GM19328 (cell line): ENCODE data around the gene TMA16.
"Not testable (repeated sequence)": the region's sequence is repeated elsewhere in the genome, so short reads cannot be mapped to it uniquely, and the experiment has no call there.

Source experiments
- ATAC-seq: cut with Tn5 transposase; IDR thresholded peaks from one replicate; pipeline ENCODE4 v1.9.1; 2021; ENCODE audit warnings: mild to moderate bottlenecking, moderate library complexity; ENCODE audit not compliant: unreplicated experiment

The TMA16 gene

GRCh38 chr4:163505374-163505773 is 10.9 kb downstream of the TMA16 start:
- no peak for ATAC-seq

- no peak for ATAC-seq
These were observed 20.7 kb downstream of the TMA16 start for GRCh38 chr4:163515198-163515597.

DNA sequence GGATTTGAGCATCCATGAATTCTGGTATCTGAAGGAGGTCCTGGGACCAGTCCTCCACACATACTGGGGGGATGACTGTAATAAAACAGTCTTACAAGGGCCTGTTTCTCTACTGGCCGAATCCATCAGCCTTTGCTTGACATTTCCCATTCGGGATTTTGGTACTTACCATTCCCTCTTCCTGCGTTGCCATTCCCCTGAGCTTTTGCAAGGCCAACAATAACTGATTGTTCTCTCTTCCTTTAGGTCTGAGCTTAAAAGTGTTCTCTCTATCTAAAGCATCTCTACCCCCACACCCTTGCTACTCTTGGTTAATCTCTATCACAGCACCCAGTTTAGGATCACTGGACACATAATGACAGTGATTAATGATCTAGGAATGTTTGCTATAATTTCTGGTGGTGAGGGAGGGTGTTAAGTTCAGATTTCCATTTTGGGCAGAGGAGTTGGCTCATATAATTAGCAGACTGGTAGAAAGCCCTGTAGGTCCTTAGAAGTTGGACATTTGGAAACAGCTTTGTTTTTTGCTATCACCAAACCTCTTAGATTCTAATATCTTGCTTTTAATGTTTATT is 29.4 kb downstream of the TMA16 start:
- no peak for ATAC-seq

GRCh38 chr4:163525982-163526381 is 31.5 kb downstream of the TMA16 start:
- no peak for ATAC-seq

GRCh38 chr4:163527172-163527571 is 32.7 kb downstream of the TMA16 start:
- no peak for ATAC-seq

DNA sequence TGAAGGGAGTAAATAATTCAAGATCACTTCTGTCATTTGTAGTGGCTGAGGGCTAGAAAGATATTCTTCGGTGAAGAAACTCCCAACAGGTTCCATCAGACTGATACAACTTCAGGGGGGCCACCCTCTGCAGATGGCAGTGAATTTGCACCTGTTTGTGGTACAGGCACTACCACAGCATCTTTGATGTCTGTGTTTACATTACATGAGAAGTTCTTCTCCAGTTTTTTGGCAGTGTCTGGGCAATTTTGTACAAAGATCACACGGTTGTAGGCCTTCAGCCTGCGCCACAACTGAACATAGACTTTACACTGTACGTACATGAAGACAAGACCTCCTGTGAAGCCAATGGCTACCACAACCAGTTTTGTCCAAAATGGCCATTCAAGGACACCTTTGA is 34.2 kb downstream of the TMA16 start:
- no peak for ATAC-seq

DNA sequence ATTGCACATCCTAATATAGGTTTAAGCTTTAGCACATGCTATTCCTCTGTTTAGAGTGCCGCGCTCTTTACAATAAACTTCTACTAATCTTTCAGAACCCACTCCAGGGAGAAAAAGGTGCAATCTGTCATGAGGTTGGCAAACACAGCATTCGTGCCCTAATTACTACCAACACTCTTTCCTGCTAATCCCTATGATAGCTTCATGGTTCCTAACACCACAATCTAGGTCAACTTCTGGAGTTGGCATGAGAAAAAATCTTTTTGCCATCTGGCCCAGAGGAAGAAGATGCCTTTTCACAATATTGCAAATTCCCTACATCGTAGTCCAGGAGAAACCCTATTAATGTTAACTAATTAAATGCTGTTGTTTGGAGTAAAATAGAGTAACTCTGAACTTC is 39.6 kb downstream of the TMA16 start:
- no peak for ATAC-seq

DNA sequence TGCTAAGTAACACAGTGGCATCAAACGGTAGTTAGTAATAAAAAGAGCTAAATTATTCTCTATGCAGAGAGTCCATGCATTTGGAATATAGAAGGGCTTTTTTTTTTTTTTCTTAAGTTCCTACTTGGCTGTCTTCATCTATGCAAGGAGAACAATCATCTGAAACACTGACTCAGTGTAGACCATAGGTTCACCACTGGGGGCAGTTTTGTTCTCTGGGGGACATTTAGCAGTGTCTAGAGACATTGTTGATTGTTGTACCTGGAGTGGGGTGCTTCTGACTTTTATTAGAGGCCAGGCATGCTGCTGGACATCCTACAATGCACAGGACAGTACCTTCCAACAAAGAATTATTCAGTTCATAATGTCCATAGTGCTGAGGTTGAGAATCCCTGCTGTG is 41.2 kb downstream of the TMA16 start:
- no peak for ATAC-seq

GRCh38 chr4:163536091-163536490 is 41.6 kb downstream of the TMA16 start:
- ATAC-seq, result no peak

- no peak for ATAC-seq
These were observed 42.6 kb downstream of the TMA16 start for GRCh38 chr4:163537114-163537513.

DNA sequence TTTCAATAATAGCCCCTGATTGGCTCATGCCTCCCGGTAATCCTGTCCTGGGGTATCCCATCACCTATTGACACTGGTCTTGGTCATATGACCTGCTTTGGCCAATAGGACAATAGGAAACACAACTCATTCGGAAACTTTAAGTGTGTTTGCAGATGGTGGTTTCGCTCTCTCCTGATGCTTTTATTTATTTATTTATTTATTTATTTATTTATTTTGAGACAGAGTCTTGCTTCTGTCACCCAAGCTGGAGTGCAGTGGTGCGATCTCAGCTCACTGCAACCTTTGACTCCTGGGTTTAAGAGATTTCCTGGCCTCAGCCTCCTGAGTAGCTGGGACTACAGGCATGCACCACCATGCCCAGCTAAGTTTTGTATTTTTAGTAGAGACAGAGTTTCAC is 44.3 kb downstream of the TMA16 start:
- not testable (repeated sequence) for ATAC-seq

DNA sequence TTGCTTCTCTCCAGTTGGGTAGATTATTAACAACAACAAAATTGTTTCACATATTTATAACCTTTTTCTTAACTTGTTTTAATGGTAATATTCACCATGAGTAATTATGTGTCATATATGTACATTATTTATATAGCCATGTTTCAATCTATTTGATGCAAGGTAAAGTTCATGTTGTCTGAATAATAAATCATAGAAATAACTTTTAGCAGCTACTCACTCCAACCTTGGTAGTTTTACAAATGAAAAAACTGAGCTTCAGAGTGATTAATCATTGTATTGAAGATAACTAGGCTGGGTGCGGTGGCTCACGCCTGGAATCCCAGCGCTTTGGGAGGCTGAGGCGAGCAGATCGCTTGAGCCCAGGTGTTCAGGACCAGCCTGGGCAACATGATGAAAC is 46.0 kb downstream of the TMA16 start:
- ATAC-seq, result no peak

- no peak for ATAC-seq
These were observed 46.5 kb downstream of the TMA16 start for GRCh38 chr4:163540977-163541376.

GRCh38 chr4:163542275-163542674 is 47.8 kb downstream of the TMA16 start:
- no peak for ATAC-seq

DNA sequence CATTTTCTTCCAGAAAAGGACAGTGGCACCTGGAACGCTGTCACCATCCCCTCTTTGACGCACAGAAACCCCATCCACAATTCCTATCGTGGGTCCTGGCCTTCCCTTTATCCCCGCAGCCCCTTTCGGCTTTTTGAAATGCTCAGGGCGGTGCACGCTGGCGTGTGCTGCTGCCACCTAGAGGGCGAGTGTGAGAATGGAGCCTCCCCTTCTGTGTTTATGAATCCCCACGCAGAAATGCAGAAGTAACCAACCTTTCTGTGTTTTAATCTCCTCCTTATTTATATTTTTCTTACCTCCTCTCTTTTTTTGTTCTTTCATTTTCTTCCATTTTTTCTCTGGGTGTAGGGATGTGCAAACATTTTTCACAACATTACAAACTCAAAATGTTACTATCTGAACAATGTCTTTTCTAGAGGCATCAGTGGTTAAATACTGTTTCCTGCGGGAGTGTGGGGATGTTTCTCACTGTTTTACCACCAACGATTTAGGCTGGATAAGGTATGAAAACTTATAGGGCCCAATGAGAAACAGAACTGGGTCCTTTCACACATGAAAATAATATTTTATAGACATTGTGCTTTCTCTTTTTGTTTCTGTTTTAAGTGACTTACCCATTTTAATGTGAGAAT is 50.0 kb downstream of the TMA16 start:
- peak; percentile 82 for ATAC-seq

GRCh38 chr4:163548481-163549243 is 54.2 kb downstream of the TMA16 start:
- ATAC-seq, result no peak

- no peak for ATAC-seq
These were observed 56.4 kb downstream of the TMA16 start for GRCh38 chr4:163550869-163551267.

DNA sequence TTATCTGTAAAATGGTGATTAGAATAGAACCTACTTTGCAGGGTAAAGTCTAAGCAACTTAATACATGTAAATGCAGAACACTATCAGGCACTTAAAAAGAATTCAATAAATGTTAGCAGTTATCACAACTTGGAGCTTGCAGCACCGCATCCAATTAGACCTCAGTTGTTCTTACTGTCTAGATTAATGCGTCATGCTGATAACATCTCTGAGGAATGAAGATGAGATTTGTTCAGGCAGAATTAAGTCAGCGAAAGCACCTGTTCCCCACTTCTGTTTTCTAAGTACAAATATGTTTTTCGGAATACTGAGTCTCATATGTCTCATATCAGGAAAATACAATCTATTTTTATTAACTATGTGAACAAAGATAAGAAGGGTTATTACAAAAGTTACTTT is 58.7 kb downstream of the TMA16 start:
- no peak for ATAC-seq

GRCh38 chr4:163554870-163555465 is 60.5 kb downstream of the TMA16 start:
- no peak for ATAC-seq

DNA sequence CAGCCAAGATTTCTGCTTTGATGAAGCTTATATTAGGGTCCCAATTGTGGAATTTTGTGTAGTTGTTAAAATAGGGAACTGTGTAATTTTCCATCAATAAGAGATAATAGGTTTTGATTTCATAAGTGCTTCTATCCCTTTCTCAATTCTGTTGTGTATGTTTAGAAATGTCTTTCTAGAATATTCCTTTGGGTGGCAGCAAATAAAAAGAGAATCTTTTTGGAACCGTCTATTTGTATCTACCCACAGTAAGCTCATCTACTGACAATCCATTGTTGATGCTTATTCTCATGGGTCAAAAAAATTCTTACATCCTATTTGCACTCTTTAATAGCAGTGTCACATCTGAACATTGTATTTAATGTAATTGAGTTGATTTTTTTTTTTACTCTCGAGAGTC is 61.7 kb downstream of the TMA16 start:
- ATAC-seq, result no peak

DNA sequence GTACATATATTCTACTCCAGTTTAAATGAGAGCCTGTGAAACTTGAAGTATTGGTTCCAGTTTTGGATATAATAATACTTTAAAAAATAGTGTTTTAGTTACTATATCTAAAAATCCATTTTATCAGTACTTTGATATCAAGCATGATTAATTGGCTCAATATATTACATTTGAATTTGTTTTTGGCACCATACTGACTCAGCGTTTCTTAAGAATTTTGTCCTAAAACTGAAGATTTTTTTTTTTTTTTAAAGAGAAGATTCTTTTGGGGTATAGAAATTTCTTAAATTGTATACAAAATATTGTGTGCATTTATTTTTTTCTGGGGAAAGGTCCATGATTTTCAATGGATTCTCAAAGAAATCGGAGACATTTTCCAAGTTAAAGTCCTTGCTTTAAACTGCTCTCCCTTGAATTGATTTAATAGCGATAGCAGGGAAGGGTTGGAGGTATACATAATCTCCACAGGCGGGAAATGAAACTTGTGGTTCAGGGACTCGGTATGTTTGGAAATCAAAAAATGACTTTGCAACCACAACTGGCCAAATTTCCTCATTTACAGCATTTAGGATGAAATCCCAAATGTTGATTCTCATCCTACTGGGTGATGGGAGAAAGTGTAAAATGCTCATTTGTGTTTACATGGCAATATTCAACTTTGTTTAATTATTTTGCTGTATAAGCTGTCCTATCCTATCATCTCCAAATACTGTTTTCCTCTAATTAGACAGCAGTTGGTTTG is 62.3 kb downstream of the TMA16 start:
- no peak for ATAC-seq
